Measurements from ENCODE around the gene TECPR2. TPM values are rescaled to one million over a fixed set of nuclear protein-coding genes. Genes with fewer than 3 reads are reported as not detected.

The TECPR2 gene
- total and polyA plus RNA-seq, 10 of the 15 experiments (the other 5 are each of a cell fraction or from before 2014, with no cell fraction given), result 0.15 to 10.0 (median 3.0) TPM

GRCh38 chr14:102491786-102492530 is 129.2 kb downstream of the TECPR2 start:
- BruUV-seq (replicated peaks), result no TSS peak
- Histone ChIP-seq H3K27me3 (replicated peaks in 1 of 2; ENCODE audit: control insufficient read depth in 2 of 2, insufficient read depth in 2 of 2, low read length in 1 of 2) (no peaks in the 10 kb centered on the region), H3K79me2 (ENCODE audit: control insufficient read depth, insufficient read depth, low read length) (no peaks in the 10 kb centered on the region), H3K36me3 (ENCODE audit: control insufficient read depth in 2 of 2, insufficient read depth in 2 of 2, low read length in 1 of 2) (no peaks in the 10 kb centered on the region), H2AFZ (ENCODE audit: control insufficient read depth, low read depth, low read length) (no peak overlapping the region), H3K9me3 (replicated peaks; ENCODE audit: control insufficient read depth, insufficient read depth, low read length) (no peaks in the 10 kb centered on the region), H4K20me1 (ENCODE audit: control insufficient read depth, insufficient read depth) (no peaks in the 10 kb centered on the region), H3K9ac (ENCODE audit: control insufficient read depth, insufficient read depth, low read length) (no peak overlapping the region), H3K4me1 (ENCODE audit: control insufficient read depth, insufficient read depth, low read length) (no peaks in the 10 kb centered on the region), H3K4me3 (no peak overlapping the region), H3K4me2 (ENCODE audit: control insufficient read depth, insufficient read depth) (no peak overlapping the region), H3K27ac (ENCODE audit: control insufficient read depth, insufficient read depth) (no peak overlapping the region)
- 51% methylated on average over 7 of the region's 7 CpGs for WGBS (ENCODE audit: insufficient coverage, insufficient replicate concordance, low lambda C conversion rate, missing lambda C conversion rate)
- in situ Hi-C loops (cut with MboI) (no loop called here), intact Hi-C loops (cut with micrococcal nuclease; ENCODE audit: unreplicated experiment) (no loop called here)
- RAD21 ChIA-PET (ENCODE audit: unreplicated experiment), result no interaction called here
- no peak for DNase-seq (ENCODE audit: low read depth, low spot score)
- CTCF ChIA-PET, result no interaction called here
- FAIRE-seq, result no peak
- SMC1A ChIA-PET (ENCODE audit: uncharacterized antibody, unreplicated experiment), result no interaction called here
- POLR2A ChIA-PET, result no interaction called here
- no peak for ATAC-seq
- TF ChIP-seq RCOR1 (conservative IDR thresholded peaks at IDR 0.05; ENCODE audit: low read depth, low read length) (no peak), REST (IDR thresholded peaks at IDR 0.05; ENCODE audit: low read depth, low read length) (no peak), BCL3 (IDR thresholded peaks at IDR 0.05; ENCODE audit: borderline replicate concordance, insufficient read depth, low read depth, low read length, poor library complexity, severe bottlenecking) (no peak), CHD1 (IDR thresholded peaks at IDR 0.05; ENCODE audit: low read depth, low read length) (no peak), MLLT1 (IDR thresholded peaks at IDR 0.05) (no peak), E4F1 (IDR thresholded peaks at IDR 0.05; ENCODE audit: borderline replicate concordance, partially characterized antibody) (no peak), CEBPZ (IDR thresholded peaks at IDR 0.05; ENCODE audit: low read depth, low read length) (no peak), IKZF2 (IDR thresholded peaks at IDR 0.05) (no peak), ZSCAN29 (IDR thresholded peaks at IDR 0.05) (no peak), ATF7 (IDR thresholded peaks at IDR 0.05; ENCODE audit: low read depth) (no peak)

All from GM12878 (cell line).